Loucy (cell line): ENCODE results near the gene PTGR3.
"Not testable (repeated sequence)": the region's sequence is repeated elsewhere in the genome, so short reads cannot be mapped to it uniquely, and the experiment has no call there.

Experiments used
- EZH2phosphoT487 ChIP-seq: fragments of 200-600 bp; IDR thresholded peaks from 2 replicates; pipeline ENCODE4 v1.6.1; 2018; ENCODE audit warnings: antibody characterized with exemption, mild to moderate bottlenecking, moderate library complexity, borderline replicate concordance
- TF ChIP-seq, protein P1 (sequence below): fragments of 200-600 bp; sonication (generic); conservative IDR thresholded peaks from 2 replicates; pipeline ENCODE4 v1.5.1; 2014; ENCODE audit warnings: mild to moderate bottlenecking, antibody characterized with exemption, low read length

DNA sequence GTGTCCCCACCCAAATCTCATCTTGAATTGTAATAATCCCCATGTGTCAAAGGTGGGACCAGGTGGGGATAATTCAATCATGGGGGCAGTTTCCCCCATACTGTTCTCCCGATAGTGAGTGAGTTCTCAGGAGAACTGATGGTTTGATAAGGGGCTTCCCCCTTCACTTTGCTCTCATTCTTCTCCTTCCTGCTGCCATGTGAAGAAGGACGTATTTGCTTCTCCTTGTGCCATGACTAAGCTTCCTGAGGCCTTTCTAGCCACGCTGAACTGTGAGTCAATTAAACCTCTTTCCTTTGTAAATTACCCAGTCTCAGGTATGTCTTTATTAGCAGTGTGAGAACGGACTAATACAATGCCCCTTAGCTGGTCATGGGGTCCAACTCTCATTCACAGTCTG is 21.2 kb downstream of the PTGR3 start:
- TF ChIP-seq, protein P1, sequence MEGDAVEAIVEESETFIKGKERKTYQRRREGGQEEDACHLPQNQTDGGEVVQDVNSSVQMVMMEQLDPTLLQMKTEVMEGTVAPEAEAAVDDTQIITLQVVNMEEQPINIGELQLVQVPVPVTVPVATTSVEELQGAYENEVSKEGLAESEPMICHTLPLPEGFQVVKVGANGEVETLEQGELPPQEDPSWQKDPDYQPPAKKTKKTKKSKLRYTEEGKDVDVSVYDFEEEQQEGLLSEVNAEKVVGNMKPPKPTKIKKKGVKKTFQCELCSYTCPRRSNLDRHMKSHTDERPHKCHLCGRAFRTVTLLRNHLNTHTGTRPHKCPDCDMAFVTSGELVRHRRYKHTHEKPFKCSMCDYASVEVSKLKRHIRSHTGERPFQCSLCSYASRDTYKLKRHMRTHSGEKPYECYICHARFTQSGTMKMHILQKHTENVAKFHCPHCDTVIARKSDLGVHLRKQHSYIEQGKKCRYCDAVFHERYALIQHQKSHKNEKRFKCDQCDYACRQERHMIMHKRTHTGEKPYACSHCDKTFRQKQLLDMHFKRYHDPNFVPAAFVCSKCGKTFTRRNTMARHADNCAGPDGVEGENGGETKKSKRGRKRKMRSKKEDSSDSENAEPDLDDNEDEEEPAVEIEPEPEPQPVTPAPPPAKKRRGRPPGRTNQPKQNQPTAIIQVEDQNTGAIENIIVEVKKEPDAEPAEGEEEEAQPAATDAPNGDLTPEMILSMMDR: not testable (repeated sequence)
- not testable (repeated sequence) for TF ChIP-seq EZH2phosphoT487
